ENCODE results near the gene CEMP1.
"Not testable (repeated sequence)": the region's sequence is repeated elsewhere in the genome, so short reads cannot be mapped to it uniquely, and the experiment has no call there.

The CEMP1 gene

GRCh38 chr16:2535625-2536013 is 4.4 kb upstream of the CEMP1 start:
- DNase-seq (ENCODE audit: low spot score): no peak

GRCh38 chr16:2534335-2534734 is 3.1 kb upstream of the CEMP1 start:
- DNase-seq (ENCODE audit: low spot score): not testable (repeated sequence)

GRCh38 chr16:2533912-2534311 is 2.7 kb upstream of the CEMP1 start:
- no peak for DNase-seq (ENCODE audit: low spot score)

- not testable (repeated sequence) for DNase-seq (ENCODE audit: low spot score)
These were observed 2.0 kb upstream of the CEMP1 start for GRCh38 chr16:2533142-2533755.

- DNase-seq (ENCODE audit: low spot score): no peak
These were observed 1.4 kb upstream of the CEMP1 start for GRCh38 chr16:2532494-2533141.

GRCh38 chr16:2531696-2532493 is 687 bp upstream of the CEMP1 start:
- peak; percentile 96 for DNase-seq (ENCODE audit: low spot score)

GRCh38 chr16:2530629-2531318 is 434 bp downstream of the CEMP1 start:
- no peak for DNase-seq (ENCODE audit: low spot score)

GRCh38 chr16:2529961-2530628 is 1.1 kb downstream of the CEMP1 start:
- DNase-seq (ENCODE audit: low spot score): no peak

- DNase-seq (ENCODE audit: low spot score): no peak
These were observed 1.9 kb downstream of the CEMP1 start for GRCh38 chr16:2529061-2529931.

GRCh38 chr16:2528161-2529060 is 2.8 kb downstream of the CEMP1 start:
- DNase-seq (ENCODE audit: low spot score): no peak

GRCh38 chr16:2527784-2528100 is 3.5 kb downstream of the CEMP1 start:
- DNase-seq (ENCODE audit: low spot score): no peak

- no peak for DNase-seq (ENCODE audit: low spot score)
These were observed 4.0 kb downstream of the CEMP1 start for GRCh38 chr16:2527071-2527783.

- no peak for DNase-seq (ENCODE audit: low spot score)
These were observed 5.1 kb downstream of the CEMP1 start for GRCh38 chr16:2526135-2526534.

GRCh38 chr16:2524339-2524938 is 6.8 kb downstream of the CEMP1 start:
- no peak for DNase-seq (ENCODE audit: low spot score)

GRCh38 chr16:2523801-2524231 is 7.4 kb downstream of the CEMP1 start:
- no peak for DNase-seq (ENCODE audit: low spot score)

- no peak for DNase-seq (ENCODE audit: low spot score)
These were observed 10.2 kb downstream of the CEMP1 start for GRCh38 chr16:2520784-2521531.

- DNase-seq (ENCODE audit: low spot score): peak; percentile 83
These were observed 11.0 kb downstream of the CEMP1 start, which contains the start of gene AMDHD2 for GRCh38 chr16:2520097-2520783. TSS of gene AMDHD2 (plus strand) at chr16:2520371. CDS start at chr16:2520459, 88 bp downstream.

GRCh38 chr16:2519711-2520080 is 11.5 kb downstream of the CEMP1 start:
- DNase-seq (ENCODE audit: low spot score): no peak
